ENCODE data around the gene P2RY2.

P2RY2 gene

GRCh38 chr11:73209892-73210291 is 8.2 kb upstream of the P2RY2 start:
- DNase-seq: no peak

- no peak for DNase-seq
Measured at GRCh38 chr11:73210916-73211667, 7.0 kb upstream of the P2RY2 start.

GRCh38 chr11:73213196-73214143 is 4.6 kb upstream of the P2RY2 start:
- no peak for DNase-seq

- no peak for DNase-seq
Measured at GRCh38 chr11:73215191-73216134, 2.6 kb upstream of the P2RY2 start.

- DNase-seq: no peak
Measured at GRCh38 chr11:73216465-73216864, 1.6 kb upstream of the P2RY2 start.

GRCh38 chr11:73217131-73217809 is 811 bp upstream of the P2RY2 start:
- no peak for DNase-seq

- no peak for DNase-seq
Measured at GRCh38 chr11:73217810-73218105, 323 bp upstream of the P2RY2 start.

GRCh38 chr11:73218830-73219215 is 742 bp downstream of the P2RY2 start:
- DNase-seq: no peak

GRCh38 chr11:73219396-73220285 is 1.6 kb downstream of the P2RY2 start:
- DNase-seq: no peak

GRCh38 chr11:73221451-73221850 is 3.4 kb downstream of the P2RY2 start:
- DNase-seq: no peak

GRCh38 chr11:73221996-73222395 is 3.9 kb downstream of the P2RY2 start:
- no peak for DNase-seq

- DNase-seq: no peak
Measured at GRCh38 chr11:73223998-73224730, 6.1 kb downstream of the P2RY2 start.

- no peak for DNase-seq
Measured at GRCh38 chr11:73225001-73225686, 7.1 kb downstream of the P2RY2 start.

- DNase-seq: no peak
Measured at GRCh38 chr11:73225851-73226250, 7.8 kb downstream of the P2RY2 start.

GRCh38 chr11:73226297-73227006 is 8.4 kb downstream of the P2RY2 start:
- no peak for DNase-seq

- DNase-seq: no peak
Measured at GRCh38 chr11:73227571-73228211, 9.6 kb downstream of the P2RY2 start.

GRCh38 chr11:73228268-73229134 is 10.4 kb downstream of the P2RY2 start:
- DNase-seq: no peak
